Lower leg skin (tissue), 4 donors: ENCODE data around the gene ZBTB24. TPM values are rescaled to one million over a fixed set of nuclear protein-coding genes. Genes with fewer than 3 reads are reported as not detected.

Experiments
- DNase-seq, 2 donors: peaks; one replicate each; pipeline ENCODE4 v3.0.0-alpha.2; 2019; ENCODE audit warnings: low spot score in 2 of 2
- H3K4me3 ChIP-seq: fragments of 200-600 bp; sonication (generic); 2 replicates; pipeline ENCODE4 v1.5.1; 2017; ENCODE audit warnings: mild to moderate bottlenecking, low read depth; ENCODE audit not compliant: poor library complexity, severe bottlenecking
- POLR2A ChIP-seq, 2 donors: fragments of 450-650 bp; IDR thresholded peaks; one replicate each; pipeline ENCODE4 v1.6.1; 2016 to 2017; ENCODE audit warnings: antibody characterized with exemption in 2 of 2, mild to moderate bottlenecking in 1 of 2, moderate library complexity in 1 of 2
- WGBS, 2 donors: methylation state at CpG; one replicate each; pipeline ENCODE4 v1.1.5; 2018; 5-methylcytosine and 5-hydroxymethylcytosine counted together
- intact Hi-C: fragments of 100-400 bp; cut with DNase I; formaldehyde crosslinking; loops from one replicate; pipeline ENCODE4 v1.15.0; 2023; ENCODE audit warnings: low total_unique reads
- total RNA-seq, 4 donors: library from RNA; depleted of rRNA; stranded (reverse); fragments of >200 nt; gene quantifications; one replicate each; pipeline ENCODE4 v1.1.0, GENCODE V29; 2016
- TF ChIP-seq, protein P1 (sequence below), 3 donors: fragments of 450-650 bp; IDR thresholded peaks; one replicate each; pipeline ENCODE4 v1.5.1; 2016; ENCODE audit warnings: antibody characterized with exemption in 3 of 3, mild to moderate bottlenecking in 3 of 3, moderate library complexity in 2 of 3

ZBTB24 gene
- total RNA-seq, 4 donors from 2014 or later: 8.4 to 11.8 (median 10.1) TPM

- intact Hi-C loops: no loop called here
- no peak for DNase-seq
- H3K4me3 ChIP-seq: no peak overlapping the region
- 82 to 93% methylated on average over 15 of the region's 15 CpGs for WGBS, 2 donors
- TF ChIP-seq, protein P1, sequence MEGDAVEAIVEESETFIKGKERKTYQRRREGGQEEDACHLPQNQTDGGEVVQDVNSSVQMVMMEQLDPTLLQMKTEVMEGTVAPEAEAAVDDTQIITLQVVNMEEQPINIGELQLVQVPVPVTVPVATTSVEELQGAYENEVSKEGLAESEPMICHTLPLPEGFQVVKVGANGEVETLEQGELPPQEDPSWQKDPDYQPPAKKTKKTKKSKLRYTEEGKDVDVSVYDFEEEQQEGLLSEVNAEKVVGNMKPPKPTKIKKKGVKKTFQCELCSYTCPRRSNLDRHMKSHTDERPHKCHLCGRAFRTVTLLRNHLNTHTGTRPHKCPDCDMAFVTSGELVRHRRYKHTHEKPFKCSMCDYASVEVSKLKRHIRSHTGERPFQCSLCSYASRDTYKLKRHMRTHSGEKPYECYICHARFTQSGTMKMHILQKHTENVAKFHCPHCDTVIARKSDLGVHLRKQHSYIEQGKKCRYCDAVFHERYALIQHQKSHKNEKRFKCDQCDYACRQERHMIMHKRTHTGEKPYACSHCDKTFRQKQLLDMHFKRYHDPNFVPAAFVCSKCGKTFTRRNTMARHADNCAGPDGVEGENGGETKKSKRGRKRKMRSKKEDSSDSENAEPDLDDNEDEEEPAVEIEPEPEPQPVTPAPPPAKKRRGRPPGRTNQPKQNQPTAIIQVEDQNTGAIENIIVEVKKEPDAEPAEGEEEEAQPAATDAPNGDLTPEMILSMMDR (IDR thresholded peaks at IDR 0.05): no peak
- TF ChIP-seq POLR2A (IDR thresholded peaks at IDR 0.05): no peak
Measured at GRCh38 chr6:109446072-109446471, 36.9 kb downstream of the ZBTB24 start.

GRCh38 chr6:109445382-109445781, 37.6 kb downstream of the ZBTB24 start:
- TF ChIP-seq, protein P1 (IDR thresholded peaks at IDR 0.05): no peak
- no peak for TF ChIP-seq POLR2A (IDR thresholded peaks at IDR 0.05)
- 91% methylated on average over 9 of the region's 9 CpGs for WGBS, 2 donors
- DNase-seq: no peak
- no peak overlapping the region for H3K4me3 ChIP-seq
- intact Hi-C loops: no loop called here

GRCh38 chr6:109443425-109443950, 39.5 kb downstream of the ZBTB24 start:
- intact Hi-C loops: no loop called here
- DNase-seq: peak in 1 of 2 donors; percentile 14
- TF ChIP-seq POLR2A (IDR thresholded peaks at IDR 0.05): no peak
- TF ChIP-seq, protein P1 (IDR thresholded peaks at IDR 0.05): no peak
- 91 to 92% methylated on average over 10 of the region's 10 CpGs for WGBS, 2 donors
- H3K4me3 ChIP-seq: no peak overlapping the region

GRCh38 chr6:109442393-109442924, 40.6 kb downstream of the ZBTB24 start:
- intact Hi-C loops: no loop called here
- WGBS, 2 donors: 92 to 94% methylated on average over 6 of the region's 6 CpGs
- H3K4me3 ChIP-seq: no peak overlapping the region
- DNase-seq: no peak
- TF ChIP-seq, protein P1 (IDR thresholded peaks at IDR 0.05): no peak
- TF ChIP-seq POLR2A (IDR thresholded peaks at IDR 0.05): no peak

DNA sequence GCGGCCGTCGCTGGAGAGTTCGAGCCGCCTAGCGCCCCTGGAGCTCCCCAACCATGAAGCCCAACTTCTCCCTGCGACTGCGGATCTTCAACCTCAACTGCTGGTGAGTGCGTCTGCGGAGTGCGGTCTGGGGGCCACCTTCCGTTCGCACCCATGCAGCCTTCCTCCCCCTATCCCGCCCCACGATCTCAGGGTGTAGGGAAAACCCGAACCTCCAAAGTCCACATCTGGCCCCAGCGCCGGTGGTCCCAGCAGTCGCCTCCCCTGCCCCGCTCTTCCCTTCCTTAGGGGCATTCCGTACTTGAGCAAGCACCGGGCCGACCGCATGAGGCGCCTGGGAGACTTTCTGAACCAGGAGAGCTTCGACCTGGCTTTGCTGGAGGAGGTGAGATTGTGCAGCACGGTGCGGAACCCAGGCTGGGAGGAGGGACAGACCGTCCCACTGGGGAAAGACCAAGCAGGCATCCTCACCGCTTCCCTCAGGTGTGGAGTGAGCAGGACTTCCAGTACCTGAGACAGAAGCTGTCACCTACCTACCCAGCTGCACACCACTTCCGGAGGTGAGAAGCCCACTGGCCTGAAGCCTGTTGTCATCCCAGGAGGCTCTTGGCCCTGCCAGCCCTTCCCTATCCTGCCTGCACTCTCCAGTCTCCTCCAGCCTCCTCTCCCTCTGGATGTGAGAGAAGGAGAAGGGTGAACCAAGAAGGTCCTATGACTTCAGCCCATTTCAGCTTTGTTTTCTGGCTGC, 41.8 kb downstream of the ZBTB24 start:
- intact Hi-C loops: no loop called here

More for the DNA sequence above, 41.8 kb downstream of the ZBTB24 start:
- H3K4me3 ChIP-seq: peak overlapping the region; percentile 74
- WGBS, 2 donors: 0% methylated on average over 25 to 27 of the region's 31 CpGs
- TF ChIP-seq, protein P1 (IDR thresholded peaks at IDR 0.05): no peak
- TF ChIP-seq POLR2A (IDR thresholded peaks at IDR 0.05): no peak
- peak in 1 of 2 donors; percentile 54 for DNase-seq
